Left lung (tissue), 10 donors: ENCODE results near the gene HIVEP3. TPM values are rescaled to one million over a fixed set of nuclear protein-coding genes. Genes with fewer than 3 reads are reported as not detected.

ENCODE experiments used
- ATAC-seq: fragments of 200-7000 bp; cut with Tn5 transposase; one replicate; pipeline ENCODE4 v1.9.1; 2020; ENCODE audit warnings: moderate library complexity
- DNase-seq, 4 donors: peaks; one replicate each; pipeline ENCODE4 v3.0.0-alpha.2; 2013 to 2020
- H3K27ac ChIP-seq, 2 donors: fragments of 200-600 bp; sonication (generic) in 1 of 2; one replicate each; pipeline versions ENCODE4 v1.5.0 to v1.8.0; 2020 to 2021
- H3K27me3 ChIP-seq, 2 donors: fragments of 200-600 bp; sonication (generic) in 1 of 2; one replicate each; pipeline versions ENCODE4 v1.5.0 to v1.8.0; 2020 to 2021
- H3K36me3 ChIP-seq, 2 donors: fragments of 200-600 bp; sonication (generic) in 1 of 2; one replicate each; pipeline versions ENCODE4 v1.5.0 to v1.8.0; 2020 to 2021
- H3K4me1 ChIP-seq, 2 donors: fragments of 200-600 bp; one replicate each; pipeline ENCODE4 v1.8.0; 2021
- H3K4me3 ChIP-seq, 2 donors: fragments of 200-600 bp; sonication (generic) in 1 of 2; one replicate each; pipeline versions ENCODE4 v1.5.0 to v1.8.0; 2020 to 2021; ENCODE audit warnings: mild to moderate bottlenecking in 1 of 2
- H3K9me3 ChIP-seq, 2 donors: fragments of 200-600 bp; sonication (generic) in 1 of 2; one replicate each; pipeline versions ENCODE4 v1.5.0 to v1.8.0; 2020 to 2021
- intact Hi-C, 2 donors: fragments of 100-400 bp; cut with DNase I; formaldehyde crosslinking; loops; one replicate each; pipeline versions ENCODE4 v1.11.2 to v1.14.2; 2022
- polyA plus RNA-seq, 6 donors: library from polyadenylated mRNA; unstranded; fragments of 120-200 nt; gene quantifications; one replicate each; pipeline ENCODE4 v1.2.1, GENCODE V29; 2013; ENCODE audit not compliant: insufficient read length in 6 of 6
- total RNA-seq, 2 donors: library from RNA; stranded (reverse); fragmentation: NEBNext Ultra II Directional; extraction: Animal tissue kit (Norgen Biotek cat#: 25700); gene quantifications; one replicate each; pipeline ENCODE4 v1.2.1, GENCODE V29; 2021
- TF ChIP-seq, protein P1 (sequence below), 2 donors: fragments of 200-600 bp; sonication (generic) in 1 of 2; IDR thresholded peaks; one replicate each; pipeline versions ENCODE4 v1.5.0 to v1.8.0; 2021; ENCODE audit warnings: antibody characterized with exemption in 2 of 2
- donor health status: DM: no; HTN: yes; CAD: no.
- donor health status: DM: no; HTN: no; CAD: no.

HIVEP3 gene
- total and polyA plus RNA-seq, 8 donors: 6.0 to 15.6 (median 7.4) TPM

DNA sequence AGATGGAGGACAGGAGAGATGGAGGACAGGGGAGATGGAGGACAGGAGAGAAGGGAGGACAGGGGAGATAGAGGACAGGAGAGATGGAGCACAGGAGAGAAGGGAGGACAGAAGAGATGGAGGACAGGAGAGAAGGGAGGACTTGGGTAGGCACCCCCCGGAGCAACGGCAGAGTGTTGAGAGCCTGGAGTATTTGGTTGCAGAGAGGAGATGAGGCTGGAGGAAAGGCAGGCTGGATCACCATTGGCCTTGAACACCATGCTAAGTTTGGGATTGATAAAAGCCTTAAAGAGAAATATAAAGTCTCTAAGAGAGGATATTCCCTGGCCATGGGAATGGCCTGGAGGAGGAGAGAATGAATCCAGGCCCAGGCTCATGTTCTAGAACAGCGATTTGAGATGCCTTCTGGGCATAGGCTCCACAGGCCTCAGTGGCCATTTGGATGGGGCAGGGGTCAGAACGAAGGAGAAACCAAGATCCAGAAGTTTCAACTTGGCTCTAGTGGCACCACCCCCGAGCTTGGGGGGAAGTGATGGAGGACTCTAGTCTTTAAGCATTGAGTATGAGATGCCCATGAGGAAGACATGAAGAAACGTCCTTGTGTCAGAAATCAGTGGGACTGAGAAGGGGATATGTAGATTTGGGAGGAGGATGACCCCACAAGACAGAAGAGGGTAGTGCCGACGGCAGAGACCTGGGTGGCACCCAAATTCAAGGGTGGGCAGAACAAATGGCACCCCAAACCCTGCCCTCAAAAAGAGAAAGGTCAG lies 386.3 kb downstream of the HIVEP3 start:
- ATAC-seq (no peak), DNase-seq (peak in 1 of 4 donors; percentile 19)
- Histone ChIP-seq H3K36me3 (no peaks in the 10 kb centered on the region), H3K27me3 (no peaks in the 10 kb centered on the region), H3K4me3 (no peak overlapping the region), H3K9me3 (no peaks in the 10 kb centered on the region), H3K4me1 (no peaks in the 10 kb centered on the region), H3K27ac (no peak overlapping the region)
- intact Hi-C loops: no loop called here
- TF ChIP-seq, protein P1, sequence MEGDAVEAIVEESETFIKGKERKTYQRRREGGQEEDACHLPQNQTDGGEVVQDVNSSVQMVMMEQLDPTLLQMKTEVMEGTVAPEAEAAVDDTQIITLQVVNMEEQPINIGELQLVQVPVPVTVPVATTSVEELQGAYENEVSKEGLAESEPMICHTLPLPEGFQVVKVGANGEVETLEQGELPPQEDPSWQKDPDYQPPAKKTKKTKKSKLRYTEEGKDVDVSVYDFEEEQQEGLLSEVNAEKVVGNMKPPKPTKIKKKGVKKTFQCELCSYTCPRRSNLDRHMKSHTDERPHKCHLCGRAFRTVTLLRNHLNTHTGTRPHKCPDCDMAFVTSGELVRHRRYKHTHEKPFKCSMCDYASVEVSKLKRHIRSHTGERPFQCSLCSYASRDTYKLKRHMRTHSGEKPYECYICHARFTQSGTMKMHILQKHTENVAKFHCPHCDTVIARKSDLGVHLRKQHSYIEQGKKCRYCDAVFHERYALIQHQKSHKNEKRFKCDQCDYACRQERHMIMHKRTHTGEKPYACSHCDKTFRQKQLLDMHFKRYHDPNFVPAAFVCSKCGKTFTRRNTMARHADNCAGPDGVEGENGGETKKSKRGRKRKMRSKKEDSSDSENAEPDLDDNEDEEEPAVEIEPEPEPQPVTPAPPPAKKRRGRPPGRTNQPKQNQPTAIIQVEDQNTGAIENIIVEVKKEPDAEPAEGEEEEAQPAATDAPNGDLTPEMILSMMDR (IDR thresholded peaks at IDR 0.05): no peak

GRCh38 chr1:41530411-41530810 lies 388.3 kb downstream of the HIVEP3 start:
- DNase-seq (peak in 2 of 4 donors; percentile 15 to 25), ATAC-seq (no peak)
- no peak overlapping the region for H3K27ac ChIP-seq
- TF ChIP-seq, protein P1 (IDR thresholded peaks at IDR 0.05): no peak
- no peaks in the 10 kb centered on the region for H3K4me1 ChIP-seq
- no peaks in the 10 kb centered on the region for H3K36me3 ChIP-seq
- H3K4me3 ChIP-seq: no peak overlapping the region
- H3K9me3 ChIP-seq: no peaks in the 10 kb centered on the region
- intact Hi-C loops: no loop called here
- H3K27me3 ChIP-seq: no peaks in the 10 kb centered on the region

DNA sequence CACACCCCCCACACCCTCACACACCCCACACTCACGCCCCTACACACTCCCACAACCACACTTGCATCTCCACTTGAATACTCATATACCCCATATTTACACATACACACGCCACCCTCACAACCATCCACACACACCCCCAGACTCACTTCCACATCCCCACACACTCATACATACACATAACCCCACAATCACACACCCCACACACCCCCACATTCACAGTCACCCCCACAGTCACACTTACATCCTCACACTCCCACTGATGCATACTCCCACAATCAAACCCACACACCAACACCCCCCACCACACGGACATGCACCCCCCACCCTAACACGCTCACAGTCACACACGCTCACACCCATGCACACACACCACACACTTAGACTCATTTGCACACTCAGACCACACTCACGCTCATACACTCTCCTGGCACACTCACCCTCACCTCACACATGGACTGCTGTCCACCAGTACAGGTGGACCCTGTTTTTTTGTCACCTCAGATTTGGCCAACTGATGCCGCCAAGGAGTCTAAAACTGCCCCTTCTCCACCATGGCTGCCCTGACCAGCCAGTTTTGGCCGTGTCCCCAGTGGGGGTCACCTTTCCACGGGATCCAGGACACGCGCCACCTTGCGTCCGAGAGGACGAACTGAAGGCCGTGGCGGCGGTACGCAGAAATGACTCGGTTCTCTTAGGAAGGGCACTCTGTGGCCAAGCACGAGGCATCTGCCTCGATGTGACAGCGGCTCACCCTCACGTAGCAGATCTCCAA lies 388.9 kb downstream of the HIVEP3 start:
- ATAC-seq (no peak), DNase-seq (peak in 2 of 4 donors; percentile 9 to 58)
- intact Hi-C loops: no loop called here
- no peak overlapping the region for H3K4me3 ChIP-seq
- H3K36me3 ChIP-seq: peaks cover 0 to under 1% of the 10 kb centered on the region in 2 donors
- H3K27ac ChIP-seq: no peak overlapping the region
- no peaks in the 10 kb centered on the region for H3K27me3 ChIP-seq
- H3K9me3 ChIP-seq: no peaks in the 10 kb centered on the region
- TF ChIP-seq, protein P1 (IDR thresholded peaks at IDR 0.05): no peak
- H3K4me1 ChIP-seq: no peaks in the 10 kb centered on the region

- H3K27ac ChIP-seq: no peak overlapping the region
- peaks cover 0 to 9% of the 10 kb centered on the region in 2 donors for H3K36me3 ChIP-seq
- intact Hi-C loops: no loop called here
- DNase-seq: peak in 2 of 4 donors; percentile 14 to 21
- no peaks in the 10 kb centered on the region for H3K9me3 ChIP-seq
- no peak for ATAC-seq
- TF ChIP-seq, protein P1 (IDR thresholded peaks at IDR 0.05): no peak
- no peak overlapping the region for H3K4me3 ChIP-seq
- no peaks in the 10 kb centered on the region for H3K27me3 ChIP-seq
- no peaks in the 10 kb centered on the region for H3K4me1 ChIP-seq
Observed at GRCh38 chr1:41528726-41529605, 389.8 kb downstream of the HIVEP3 start.
